RWPE2 (cell line): ENCODE results near the gene ZNF527.

Source experiments
- ATAC-seq: fragments of 200-7000 bp; cut with Tn5 transposase; 3 replicates; pipeline ENCODE4 v1.9.1; 2021; ENCODE audit warnings: low read depth
- DNase-seq: peaks from one replicate; pipeline ENCODE4 v3.0.0-alpha.2; 2020; ENCODE audit warnings: low spot score
- H3K27ac ChIP-seq: fragments of 450-650 bp; 2 replicates; pipeline ENCODE4 v1.5.1; 2017; ENCODE audit warnings: mild to moderate bottlenecking; ENCODE audit not compliant: poor library complexity, severe bottlenecking
- H3K27me3 ChIP-seq: fragments of 250-450 bp; sonication (Bioruptor Pico); 2 replicates; pipeline ENCODE4 v1.5.1; 2021; ENCODE audit warnings: mild to moderate bottlenecking, moderate library complexity; ENCODE audit not compliant: insufficient read depth, poor library complexity, severe bottlenecking
- H3K36me3 ChIP-seq: fragments of 250-450 bp; sonication (Bioruptor Pico); 2 replicates; pipeline ENCODE4 v1.5.1; 2020; ENCODE audit warnings: low read depth, mild to moderate bottlenecking, moderate library complexity
- H3K4me1 ChIP-seq: fragments of 250-450 bp; sonication (Bioruptor Pico); 2 replicates; pipeline ENCODE4 v1.5.1; 2021; ENCODE audit warnings: mild to moderate bottlenecking, moderate library complexity; ENCODE audit not compliant: insufficient read depth, poor library complexity, severe bottlenecking
- H3K4me3 ChIP-seq: fragments of 250-450 bp; sonication (Bioruptor Pico); 2 replicates; pipeline ENCODE4 v1.5.1; 2021; ENCODE audit warnings: mild to moderate bottlenecking, moderate library complexity; ENCODE audit not compliant: severe bottlenecking
- H3K9me3 ChIP-seq: fragments of 250-450 bp; sonication (Bioruptor Pico); 2 replicates; pipeline ENCODE4 v1.5.1; 2021; ENCODE audit warnings: mild to moderate bottlenecking, moderate library complexity; ENCODE audit not compliant: severe bottlenecking
- TF ChIP-seq, protein P1 (sequence below): fragments of 450-650 bp; IDR thresholded peaks from one replicate; pipeline ENCODE4 v1.5.1; 2017; ENCODE audit warnings: mild to moderate bottlenecking, moderate library complexity; ENCODE audit not compliant: poor library complexity, severe bottlenecking

The ZNF527 gene

GRCh38 chr19:37334179-37335071 lies 36.5 kb upstream of the ZNF527 start:
- Histone ChIP-seq H3K27ac (peak overlapping the region; percentile 20), H3K36me3 (peaks cover 5% of the 10 kb centered on the region; the same call in 1 of the 2 replicates), H3K4me1 (peaks cover 10% of the 10 kb centered on the region), H3K4me3 (peak overlapping the region; percentile 73), H3K9me3 (no peaks in the 10 kb centered on the region), H3K27me3 (no peaks in the 10 kb centered on the region)
- TF ChIP-seq, protein P1, sequence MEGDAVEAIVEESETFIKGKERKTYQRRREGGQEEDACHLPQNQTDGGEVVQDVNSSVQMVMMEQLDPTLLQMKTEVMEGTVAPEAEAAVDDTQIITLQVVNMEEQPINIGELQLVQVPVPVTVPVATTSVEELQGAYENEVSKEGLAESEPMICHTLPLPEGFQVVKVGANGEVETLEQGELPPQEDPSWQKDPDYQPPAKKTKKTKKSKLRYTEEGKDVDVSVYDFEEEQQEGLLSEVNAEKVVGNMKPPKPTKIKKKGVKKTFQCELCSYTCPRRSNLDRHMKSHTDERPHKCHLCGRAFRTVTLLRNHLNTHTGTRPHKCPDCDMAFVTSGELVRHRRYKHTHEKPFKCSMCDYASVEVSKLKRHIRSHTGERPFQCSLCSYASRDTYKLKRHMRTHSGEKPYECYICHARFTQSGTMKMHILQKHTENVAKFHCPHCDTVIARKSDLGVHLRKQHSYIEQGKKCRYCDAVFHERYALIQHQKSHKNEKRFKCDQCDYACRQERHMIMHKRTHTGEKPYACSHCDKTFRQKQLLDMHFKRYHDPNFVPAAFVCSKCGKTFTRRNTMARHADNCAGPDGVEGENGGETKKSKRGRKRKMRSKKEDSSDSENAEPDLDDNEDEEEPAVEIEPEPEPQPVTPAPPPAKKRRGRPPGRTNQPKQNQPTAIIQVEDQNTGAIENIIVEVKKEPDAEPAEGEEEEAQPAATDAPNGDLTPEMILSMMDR: no peak
- ATAC-seq: peak; percentile 96
- peak; percentile 82 for DNase-seq

GRCh38 chr19:37342753-37343152 lies 28.1 kb upstream of the ZNF527 start:
- H3K27me3 ChIP-seq: no peaks in the 10 kb centered on the region

DNA sequence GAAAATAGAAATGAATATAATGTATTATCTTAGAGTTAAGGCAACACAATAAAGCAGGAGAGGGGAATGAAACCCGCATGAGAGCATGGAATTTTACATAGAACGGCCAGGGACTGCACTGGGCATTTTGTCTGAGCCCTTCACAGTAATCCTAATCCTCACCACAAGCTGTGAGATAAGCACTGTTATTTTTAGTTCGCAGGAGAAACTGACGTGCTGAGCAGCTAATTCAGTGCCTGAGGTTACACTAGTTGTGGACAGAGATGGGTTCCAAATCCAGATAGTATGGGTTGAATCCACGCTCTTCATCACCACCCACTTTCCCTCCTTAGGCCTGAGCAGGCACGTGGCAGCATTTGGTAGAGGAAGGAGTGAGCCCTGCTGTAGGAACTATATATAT lies 24.8 kb upstream of the ZNF527 start:
- DNase-seq (no peak), ATAC-seq (no peak)
- Histone ChIP-seq H3K4me1 (no peaks in the 10 kb centered on the region), H3K27me3 (no peaks in the 10 kb centered on the region), H3K9me3 (no peaks in the 10 kb centered on the region), H3K36me3 (peaks cover 40% of the 10 kb centered on the region), H3K4me3 (no peak overlapping the region), H3K27ac (no peak overlapping the region)
- TF ChIP-seq, protein P1: no peak

More at GRCh38 chr19:37342753-37343152, 28.1 kb upstream of the ZNF527 start:
- Histone ChIP-seq H3K4me1 (no peaks in the 10 kb centered on the region), H3K4me3 (no peak overlapping the region), H3K27ac (no peak overlapping the region), H3K36me3 (peaks cover 15% of the 10 kb centered on the region), H3K9me3 (no peaks in the 10 kb centered on the region)
- TF ChIP-seq, protein P1: no peak
- ATAC-seq (no peak), DNase-seq (no peak)

DNA sequence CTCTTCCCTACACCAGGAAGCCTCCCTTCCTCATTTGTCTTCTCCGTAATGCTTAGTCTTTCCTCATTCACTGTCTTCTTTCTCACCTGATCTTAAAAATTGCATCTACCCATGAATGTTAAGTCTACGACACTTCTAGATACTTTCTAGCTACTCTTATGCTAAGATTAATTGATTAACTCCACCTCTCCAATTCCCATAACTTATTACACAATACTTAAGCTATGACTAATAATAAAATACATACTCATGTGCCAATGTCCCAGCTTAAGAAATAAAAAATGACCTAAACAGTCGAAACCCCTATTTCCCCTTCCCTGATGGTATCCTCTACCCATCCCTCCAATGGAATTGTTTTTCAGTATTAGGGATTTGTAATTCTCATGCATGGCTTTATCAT lies 22.8 kb upstream of the ZNF527 start:
- Histone ChIP-seq H3K9me3 (no peaks in the 10 kb centered on the region), H3K36me3 (peaks cover 54% of the 10 kb centered on the region), H3K4me3 (no peak overlapping the region), H3K4me1 (no peaks in the 10 kb centered on the region), H3K27me3 (no peaks in the 10 kb centered on the region), H3K27ac (no peak overlapping the region)
- TF ChIP-seq, protein P1: no peak
- ATAC-seq: no peak
- DNase-seq: no peak

- Histone ChIP-seq H3K36me3 (peaks cover 79% of the 10 kb centered on the region), H3K4me3 (no peak overlapping the region), H3K27ac (no peak overlapping the region), H3K27me3 (no peaks in the 10 kb centered on the region), H3K4me1 (no peaks in the 10 kb centered on the region), H3K9me3 (no peaks in the 10 kb centered on the region)
- TF ChIP-seq, protein P1: no peak
- ATAC-seq: no peak
- no peak for DNase-seq
Observed at GRCh38 chr19:37353968-37354367, 16.9 kb upstream of the ZNF527 start.
